ENCODE measurements around the gene SEMA3A. TPM values are rescaled to one million over a fixed set of nuclear protein-coding genes. Genes with fewer than 3 reads are reported as not detected.

SEMA3A gene
- total and polyA plus RNA-seq, 2 donors (not counting 1 experiment from before 2014, with no cell fraction given), result 45.2 to 60.8 TPM

DNA sequence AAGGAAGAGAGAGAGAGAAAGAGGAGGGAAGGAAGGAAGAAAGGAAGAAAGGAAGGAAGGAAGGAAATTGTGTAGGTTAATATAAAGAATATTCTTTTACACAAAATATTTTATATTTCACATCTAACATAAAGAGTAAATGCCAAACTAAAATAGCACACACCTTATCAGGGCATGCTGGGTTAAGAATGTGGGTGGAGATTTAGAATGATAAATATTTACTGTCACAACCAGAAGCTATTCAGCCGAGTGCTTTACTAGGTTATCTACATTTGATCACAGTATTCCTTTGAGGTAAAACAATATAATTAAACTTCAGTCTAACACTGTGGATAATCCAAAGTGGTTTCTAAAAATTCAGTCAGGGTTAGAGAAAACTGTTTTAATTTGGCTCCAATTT lies 103.3 kb downstream of the SEMA3A start:
- TF ChIP-seq CTCF (conservative IDR thresholded peaks at IDR 0.05 in 1 of 2, IDR thresholded peaks at IDR 0.05 in 1 of 2; ENCODE audit: low read depth in 1 of 2, low read length in 2 of 2) (no peak), EZH2 (IDR thresholded peaks at IDR 0.05; ENCODE audit: low read length, missing control alignments) (no peak)
- peaks cover 3% of the 10 kb centered on the region for H3K79me2 ChIP-seq (ENCODE audit: control insufficient read depth, insufficient read depth, low read length)
- no peak for DNase-seq (ENCODE audit: low read depth in 2 of 2)
- H3K9me3 ChIP-seq (ENCODE audit: control insufficient read depth, insufficient read depth, low read depth, low read length), result no peaks in the 10 kb centered on the region
- H3K4me2 ChIP-seq (ENCODE audit: extremely low read depth, insufficient read depth, low read length), result no peak overlapping the region
- H3K36me3 ChIP-seq (ENCODE audit: control insufficient read depth, insufficient read depth, low read length), result no peaks in the 10 kb centered on the region
- H3K9ac ChIP-seq (ENCODE audit: insufficient read depth, low read length), result no peak overlapping the region
- H2AFZ ChIP-seq (ENCODE audit: low read length), result no peak overlapping the region
- no peaks in the 10 kb centered on the region for H3K4me1 ChIP-seq (ENCODE audit: control insufficient read depth, extremely low read depth, insufficient read depth, low read length)
- H3K27me3 ChIP-seq (ENCODE audit: control insufficient read depth, insufficient read depth, low read length), result no peaks in the 10 kb centered on the region
- H4K20me1 ChIP-seq (ENCODE audit: control insufficient read depth, extremely low read depth, insufficient read depth, low read length), result no peaks in the 10 kb centered on the region
- H3K4me3 ChIP-seq (replicated peaks in 1 of 4; ENCODE audit: control extremely low read depth in 1 of 4, insufficient read depth in 1 of 4, low read depth in 3 of 4, low read length in 4 of 4), result no peak overlapping the region
- no peak overlapping the region for H3K27ac ChIP-seq (ENCODE audit: insufficient read depth, low read length)

DNA sequence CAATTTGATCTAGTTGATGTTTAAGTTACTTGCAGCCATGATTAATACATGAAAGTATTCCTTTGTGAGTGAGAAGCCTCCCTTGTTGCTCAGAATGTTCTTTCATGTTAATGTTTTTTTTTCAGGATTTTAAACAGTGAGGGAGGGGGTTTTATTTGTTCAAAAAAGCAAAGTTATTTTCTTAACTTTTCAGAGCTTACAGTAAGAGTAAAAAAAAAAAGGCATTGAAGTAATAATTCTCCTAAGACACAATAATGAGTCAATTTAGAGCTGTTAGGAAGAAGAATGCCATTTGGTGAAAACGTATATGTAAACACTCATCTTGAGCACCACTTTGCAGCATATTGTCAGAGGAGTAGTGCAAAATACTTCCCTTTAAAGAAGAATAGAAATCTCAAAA lies 105.8 kb downstream of the SEMA3A start:
- H3K27ac ChIP-seq (ENCODE audit: insufficient read depth, low read length), result no peak overlapping the region

GRCh38 chr7:84085998-84086397 lies 108.6 kb downstream of the SEMA3A start:
- Histone ChIP-seq H3K27me3 (ENCODE audit: control insufficient read depth, insufficient read depth, low read length) (no peaks in the 10 kb centered on the region), H2AFZ (ENCODE audit: low read length) (peak overlapping the region; percentile 22), H3K9me3 (ENCODE audit: control insufficient read depth, insufficient read depth, low read depth, low read length) (no peaks in the 10 kb centered on the region), H3K79me2 (ENCODE audit: control insufficient read depth, insufficient read depth, low read length) (peaks cover 3% of the 10 kb centered on the region), H3K27ac (ENCODE audit: insufficient read depth, low read length) (no peak overlapping the region), H3K4me3 (replicated peaks in 1 of 4; ENCODE audit: control extremely low read depth in 1 of 4, insufficient read depth in 1 of 4, low read depth in 3 of 4, low read length in 4 of 4) (no peak overlapping the region), H3K36me3 (ENCODE audit: control insufficient read depth, insufficient read depth, low read length) (no peaks in the 10 kb centered on the region), H3K4me1 (ENCODE audit: control insufficient read depth, extremely low read depth, insufficient read depth, low read length) (peaks cover 2% of the 10 kb centered on the region), H3K9ac (ENCODE audit: insufficient read depth, low read length) (no peak overlapping the region), H4K20me1 (ENCODE audit: control insufficient read depth, extremely low read depth, insufficient read depth, low read length) (no peaks in the 10 kb centered on the region), H3K4me2 (ENCODE audit: extremely low read depth, insufficient read depth, low read length) (no peak overlapping the region)
- TF ChIP-seq CTCF (conservative IDR thresholded peaks at IDR 0.05 in 1 of 2, IDR thresholded peaks at IDR 0.05 in 1 of 2; ENCODE audit: low read depth in 1 of 2, low read length in 2 of 2) (no peak), EZH2 (IDR thresholded peaks at IDR 0.05; ENCODE audit: low read length, missing control alignments) (no peak)
- no peak for DNase-seq (ENCODE audit: low read depth in 2 of 2)

More for the DNA sequence above, 105.8 kb downstream of the SEMA3A start:
- DNase-seq (ENCODE audit: low read depth in 2 of 2), result peak; percentile 43 to 62
- Histone ChIP-seq H3K79me2 (ENCODE audit: control insufficient read depth, insufficient read depth, low read length) (peaks cover 6% of the 10 kb centered on the region), H3K4me2 (ENCODE audit: extremely low read depth, insufficient read depth, low read length) (peak overlapping the region; percentile 4), H3K27me3 (ENCODE audit: control insufficient read depth, insufficient read depth, low read length) (no peaks in the 10 kb centered on the region), H3K9ac (ENCODE audit: insufficient read depth, low read length) (no peak overlapping the region), H4K20me1 (ENCODE audit: control insufficient read depth, extremely low read depth, insufficient read depth, low read length) (no peaks in the 10 kb centered on the region), H2AFZ (ENCODE audit: low read length) (no peak overlapping the region), H3K9me3 (ENCODE audit: control insufficient read depth, insufficient read depth, low read depth, low read length) (no peaks in the 10 kb centered on the region), H3K36me3 (ENCODE audit: control insufficient read depth, insufficient read depth, low read length) (no peaks in the 10 kb centered on the region), H3K4me3 (replicated peaks in 1 of 4; ENCODE audit: control extremely low read depth in 1 of 4, insufficient read depth in 1 of 4, low read depth in 3 of 4, low read length in 4 of 4) (peak overlapping the region in 1 of 4 experiments; percentile 6), H3K4me1 (ENCODE audit: control insufficient read depth, extremely low read depth, insufficient read depth, low read length) (peaks cover 2% of the 10 kb centered on the region)
- no peak for TF ChIP-seq CTCF (conservative IDR thresholded peaks at IDR 0.05 in 1 of 2, IDR thresholded peaks at IDR 0.05 in 1 of 2; ENCODE audit: low read depth in 1 of 2, low read length in 2 of 2)
- TF ChIP-seq EZH2 (IDR thresholded peaks at IDR 0.05; ENCODE audit: low read length, missing control alignments), result no peak
